MM.1S (cell line): Measurements from ENCODE around the gene C20orf96.

Experiments
- EZH2 ChIP-seq: fragments of 300-600 bp; sonication (generic); optimal IDR thresholded peaks from 2 replicates; pipeline ENCODE3; 2017; ENCODE audit warnings: low read depth, mild to moderate bottlenecking, antibody characterized with exemption, low read length, mixed read lengths
- TF ChIP-seq, protein P1 (sequence below): fragments of 300-600 bp; sonication (generic); IDR thresholded peaks from 2 replicates; pipeline ENCODE4 v1.5.1; 2016; ENCODE audit warnings: antibody characterized with exemption, low read length, mixed read lengths

DNA sequence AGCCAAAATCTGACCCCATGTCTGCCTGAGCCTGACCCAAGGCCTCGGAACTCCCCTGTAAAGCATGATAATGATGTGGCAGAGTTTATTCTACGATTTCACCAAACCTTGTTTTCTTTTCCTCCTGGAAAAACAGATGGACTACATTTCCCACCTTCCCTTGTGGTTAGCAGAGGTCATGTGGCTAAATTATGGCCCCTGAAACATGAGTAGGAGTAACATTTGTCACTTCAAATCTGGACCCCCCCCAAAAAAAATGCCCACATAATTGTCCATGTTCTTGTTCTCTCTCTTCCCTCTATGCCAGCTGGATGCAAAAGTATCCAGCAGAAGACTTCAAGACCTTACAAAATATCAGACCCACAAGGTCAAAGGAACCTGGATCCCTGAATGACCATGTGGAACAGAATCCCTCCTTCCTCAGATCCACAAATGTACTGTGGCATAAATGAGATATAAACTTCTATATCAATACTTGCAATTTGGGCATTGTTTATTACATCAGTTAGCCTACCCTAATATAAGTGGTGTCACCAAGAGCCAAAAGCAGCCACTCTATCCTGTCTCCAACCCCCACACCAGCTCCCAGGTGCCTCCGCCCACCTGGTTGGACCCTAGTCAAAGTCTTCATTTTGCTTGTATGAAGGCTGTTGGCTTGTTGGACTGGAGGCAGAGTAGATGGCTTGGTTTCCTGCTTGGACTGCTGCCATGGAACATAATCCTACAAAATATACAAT, 1.4 kb downstream of the C20orf96 start:
- TF ChIP-seq, protein P1, sequence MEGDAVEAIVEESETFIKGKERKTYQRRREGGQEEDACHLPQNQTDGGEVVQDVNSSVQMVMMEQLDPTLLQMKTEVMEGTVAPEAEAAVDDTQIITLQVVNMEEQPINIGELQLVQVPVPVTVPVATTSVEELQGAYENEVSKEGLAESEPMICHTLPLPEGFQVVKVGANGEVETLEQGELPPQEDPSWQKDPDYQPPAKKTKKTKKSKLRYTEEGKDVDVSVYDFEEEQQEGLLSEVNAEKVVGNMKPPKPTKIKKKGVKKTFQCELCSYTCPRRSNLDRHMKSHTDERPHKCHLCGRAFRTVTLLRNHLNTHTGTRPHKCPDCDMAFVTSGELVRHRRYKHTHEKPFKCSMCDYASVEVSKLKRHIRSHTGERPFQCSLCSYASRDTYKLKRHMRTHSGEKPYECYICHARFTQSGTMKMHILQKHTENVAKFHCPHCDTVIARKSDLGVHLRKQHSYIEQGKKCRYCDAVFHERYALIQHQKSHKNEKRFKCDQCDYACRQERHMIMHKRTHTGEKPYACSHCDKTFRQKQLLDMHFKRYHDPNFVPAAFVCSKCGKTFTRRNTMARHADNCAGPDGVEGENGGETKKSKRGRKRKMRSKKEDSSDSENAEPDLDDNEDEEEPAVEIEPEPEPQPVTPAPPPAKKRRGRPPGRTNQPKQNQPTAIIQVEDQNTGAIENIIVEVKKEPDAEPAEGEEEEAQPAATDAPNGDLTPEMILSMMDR, result no peak
- TF ChIP-seq EZH2, result no peak
